Astrocyte (in vitro differentiated cells and primary cell): Measurements from ENCODE around the gene DCAF7. TPM values are rescaled to one million over a fixed set of nuclear protein-coding genes. Genes with fewer than 3 reads are reported as not detected.

Experiments
- DNase-seq: peaks from one replicate; pipeline ENCODE4 v3.0.0-alpha.2; 2010; ENCODE audit warnings: low read depth
- FAIRE-seq: peaks from 2 replicates; lab custom pipeline; 2011; peaks lifted over from hg19 to GRCh38; lab: Jason Lieb, UNC
- H2AFZ ChIP-seq: 2 replicates; pipeline ENCODE4 v1.6.0; 2012; ENCODE audit warnings: low read depth, low read length, inconsistent platforms
- H3K27ac ChIP-seq: 2 replicates; pipeline ENCODE4 v1.5.1; 2011; ENCODE audit warnings: low read depth, low read length, inconsistent platforms
- H3K27me3 ChIP-seq: 2 replicates; pipeline ENCODE4 v1.6.0; 2011; ENCODE audit warnings: low read length, inconsistent platforms; ENCODE audit not compliant: insufficient read depth
- H3K36me3 ChIP-seq: 2 replicates; pipeline ENCODE4 v1.5.1; 2011; ENCODE audit warnings: low read length, inconsistent platforms; ENCODE audit not compliant: insufficient read depth
- H3K4me1 ChIP-seq: 2 replicates; pipeline ENCODE4 v1.5.1; 2011; ENCODE audit warnings: low read length, inconsistent platforms; ENCODE audit not compliant: insufficient read depth
- H3K4me2 ChIP-seq: 2 replicates; pipeline ENCODE4 v1.6.0; 2012; ENCODE audit warnings: low read length, inconsistent platforms
- H3K4me3 ChIP-seq: 2 replicates; pipeline ENCODE4 v1.5.1; 2011; ENCODE audit warnings: low read depth, mild to moderate bottlenecking, low read length, inconsistent platforms; ENCODE audit not compliant: insufficient read depth
- H3K79me2 ChIP-seq: 2 replicates; pipeline ENCODE4 v1.6.0; 2012; ENCODE audit warnings: mild to moderate bottlenecking, low read length, inconsistent platforms; ENCODE audit not compliant: insufficient read depth
- H3K9ac ChIP-seq: 2 replicates; pipeline ENCODE4 v1.6.0; 2012; ENCODE audit warnings: mild to moderate bottlenecking, low read length, inconsistent platforms
- H3K9me3 ChIP-seq: 2 replicates; pipeline ENCODE4 v1.5.1; 2012; ENCODE audit warnings: low read depth, mild to moderate bottlenecking, low read length, inconsistent platforms; ENCODE audit not compliant: insufficient read depth
- H4K20me1 ChIP-seq: 2 replicates; pipeline ENCODE4 v1.6.0; 2012; ENCODE audit warnings: low read length, inconsistent platforms; ENCODE audit not compliant: insufficient read depth
- H3K27ac Mint-ChIP-seq: one replicate; pipeline ENCODE4 v1.8.0; 2021; ENCODE audit warnings: mild to moderate bottlenecking, mixed read lengths; ENCODE audit not compliant: unreplicated experiment
- H3K27me3 Mint-ChIP-seq: one replicate; pipeline ENCODE4 v1.8.0; 2021; ENCODE audit warnings: low read depth, mixed read lengths; ENCODE audit not compliant: unreplicated experiment
- H3K36me3 Mint-ChIP-seq: one replicate; pipeline ENCODE4 v1.8.0; 2021; ENCODE audit warnings: low read depth, mixed read lengths; ENCODE audit not compliant: unreplicated experiment
- H3K4me1 Mint-ChIP-seq: one replicate; pipeline ENCODE4 v1.8.0; 2021; ENCODE audit warnings: low read depth, mixed read lengths; ENCODE audit not compliant: unreplicated experiment
- H3K4me3 Mint-ChIP-seq: one replicate; pipeline ENCODE4 v1.8.0; 2021; ENCODE audit warnings: mild to moderate bottlenecking, moderate library complexity, mixed read lengths; ENCODE audit not compliant: unreplicated experiment
- H3K9me3 Mint-ChIP-seq: one replicate; pipeline ENCODE4 v1.8.0; 2021; ENCODE audit warnings: mild to moderate bottlenecking, mixed read lengths; ENCODE audit not compliant: unreplicated experiment
- EZH2 ChIP-seq: IDR thresholded peaks from 2 replicates; pipeline ENCODE4 v1.6.1; 2012; ENCODE audit warnings: mild to moderate bottlenecking, low read length, inconsistent platforms; ENCODE audit not compliant: insufficient read depth
- total RNA-seq: library from RNA; stranded (reverse); gene quantifications from 2 replicates; pipeline ENCODE4 v1.2.1, GENCODE V29; 2021
- TF ChIP-seq, protein P1 (sequence below): IDR thresholded peaks from 2 replicates; pipeline ENCODE4 v1.5.1; 2011; ENCODE audit warnings: low read depth, mild to moderate bottlenecking, inconsistent platforms, low read length, moderate library complexity; ENCODE audit not compliant: insufficient read depth

DCAF7 gene
- total RNA-seq, 1 donor from 2014 or later, result 84.2 TPM

DNA sequence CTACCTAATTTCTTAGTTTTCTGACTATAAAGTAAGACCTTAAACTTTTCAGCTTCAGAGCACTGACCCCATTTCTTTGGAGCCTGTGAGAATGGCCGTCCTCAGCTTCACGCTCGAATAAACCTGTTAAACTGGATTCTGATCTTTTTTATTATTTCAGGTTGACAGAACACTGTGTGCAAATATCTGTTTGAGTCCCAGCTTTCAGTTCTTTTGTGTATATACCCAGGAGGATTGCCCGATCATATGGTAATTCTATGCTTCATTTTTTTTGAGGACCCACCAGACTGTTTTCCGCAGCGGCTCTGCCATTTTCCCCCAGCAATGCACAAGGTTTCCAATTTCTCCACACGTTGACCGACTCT is 47.0 kb upstream of the DCAF7 start:
- no peak for DNase-seq
- Histone ChIP-seq H3K9me3 (peaks cover 7% of the 10 kb centered on the region), H3K27me3 (peaks cover 36% of the 10 kb centered on the region), H3K4me2 (no peak overlapping the region), H3K36me3 (no peaks in the 10 kb centered on the region), H3K9ac (no peak overlapping the region), H3K4me1 (no peaks in the 10 kb centered on the region), H3K79me2 (no peaks in the 10 kb centered on the region), H2AFZ (no peak overlapping the region), H4K20me1 (no peaks in the 10 kb centered on the region), H3K4me3 (no peak overlapping the region), H3K27ac (no peak overlapping the region)
- peaks cover 6% of the 10 kb centered on the region for H3K9me3 Mint-ChIP-seq
- peaks cover 55% of the 10 kb centered on the region for H3K27me3 Mint-ChIP-seq
- TF ChIP-seq, protein P1, sequence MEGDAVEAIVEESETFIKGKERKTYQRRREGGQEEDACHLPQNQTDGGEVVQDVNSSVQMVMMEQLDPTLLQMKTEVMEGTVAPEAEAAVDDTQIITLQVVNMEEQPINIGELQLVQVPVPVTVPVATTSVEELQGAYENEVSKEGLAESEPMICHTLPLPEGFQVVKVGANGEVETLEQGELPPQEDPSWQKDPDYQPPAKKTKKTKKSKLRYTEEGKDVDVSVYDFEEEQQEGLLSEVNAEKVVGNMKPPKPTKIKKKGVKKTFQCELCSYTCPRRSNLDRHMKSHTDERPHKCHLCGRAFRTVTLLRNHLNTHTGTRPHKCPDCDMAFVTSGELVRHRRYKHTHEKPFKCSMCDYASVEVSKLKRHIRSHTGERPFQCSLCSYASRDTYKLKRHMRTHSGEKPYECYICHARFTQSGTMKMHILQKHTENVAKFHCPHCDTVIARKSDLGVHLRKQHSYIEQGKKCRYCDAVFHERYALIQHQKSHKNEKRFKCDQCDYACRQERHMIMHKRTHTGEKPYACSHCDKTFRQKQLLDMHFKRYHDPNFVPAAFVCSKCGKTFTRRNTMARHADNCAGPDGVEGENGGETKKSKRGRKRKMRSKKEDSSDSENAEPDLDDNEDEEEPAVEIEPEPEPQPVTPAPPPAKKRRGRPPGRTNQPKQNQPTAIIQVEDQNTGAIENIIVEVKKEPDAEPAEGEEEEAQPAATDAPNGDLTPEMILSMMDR, result no peak
- no peak for TF ChIP-seq EZH2
- FAIRE-seq, result no peak
- no peak overlapping the region for H3K4me3 Mint-ChIP-seq
- H3K36me3 Mint-ChIP-seq, result peaks cover 2% of the 10 kb centered on the region
- no peak overlapping the region for H3K27ac Mint-ChIP-seq
- peaks cover 3% of the 10 kb centered on the region for H3K4me1 Mint-ChIP-seq

DNA sequence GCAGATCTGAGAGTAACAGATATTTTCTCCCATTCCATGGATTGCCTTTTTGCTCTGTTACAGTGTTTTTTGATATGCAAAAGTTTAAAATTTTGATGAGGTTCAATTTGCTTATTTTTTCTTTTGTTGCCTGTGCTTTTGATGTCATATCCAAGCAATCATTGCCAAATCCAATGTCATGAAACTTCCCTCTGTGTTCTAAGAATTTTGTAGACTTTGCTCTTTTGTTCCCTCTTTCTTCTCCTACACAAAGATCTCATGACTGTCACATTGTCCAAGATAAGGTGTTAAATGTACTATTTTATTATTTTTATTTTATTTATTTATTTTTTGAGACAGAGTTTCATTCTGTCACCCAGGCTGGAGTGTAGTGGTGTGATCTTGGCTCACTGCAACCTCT is 46.0 kb upstream of the DCAF7 start:
- Mint-ChIP-seq H3K36me3 (peaks cover 2% of the 10 kb centered on the region), H3K4me3 (no peak overlapping the region), H3K27me3 (peaks cover 60% of the 10 kb centered on the region), H3K4me1 (no peaks in the 10 kb centered on the region), H3K9me3 (peaks cover 9% of the 10 kb centered on the region), H3K27ac (no peak overlapping the region)
- H3K27ac ChIP-seq, result no peak overlapping the region
- peaks cover 38% of the 10 kb centered on the region for H3K27me3 ChIP-seq
- H3K9ac ChIP-seq, result no peak overlapping the region
- peaks cover 7% of the 10 kb centered on the region for H3K9me3 ChIP-seq
- no peak for FAIRE-seq
- H3K4me1 ChIP-seq, result no peaks in the 10 kb centered on the region
- no peak overlapping the region for H2AFZ ChIP-seq
- no peak overlapping the region for H3K4me2 ChIP-seq
- H4K20me1 ChIP-seq, result no peaks in the 10 kb centered on the region
- H3K79me2 ChIP-seq, result no peaks in the 10 kb centered on the region
- H3K4me3 ChIP-seq, result no peak overlapping the region
- H3K36me3 ChIP-seq, result no peaks in the 10 kb centered on the region
- TF ChIP-seq EZH2, result no peak
- TF ChIP-seq, protein P1, result no peak
- no peak for DNase-seq

DNA sequence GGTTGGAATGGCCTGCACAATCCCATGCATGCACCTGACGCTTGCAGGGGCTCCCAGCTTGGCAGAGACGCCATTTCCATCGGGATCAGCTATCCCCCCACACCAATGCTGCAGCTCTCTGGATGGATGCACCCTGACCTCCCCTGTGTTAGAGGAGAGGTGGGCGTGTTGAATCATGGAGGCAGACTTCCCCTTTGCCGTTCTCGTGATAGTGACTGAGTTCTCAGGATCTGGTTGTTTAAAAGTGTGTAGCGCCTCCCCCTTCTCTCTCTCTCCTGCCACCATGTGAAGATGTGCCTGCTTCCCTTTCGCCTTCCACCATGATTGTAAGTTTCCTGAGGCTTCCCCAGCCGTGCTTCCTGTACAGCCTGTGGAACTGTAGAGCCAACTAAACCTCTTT is 44.9 kb upstream of the DCAF7 start:
- H3K4me3 ChIP-seq, result no peak overlapping the region
- TF ChIP-seq, protein P1, result no peak
- no peak for TF ChIP-seq EZH2
- no peak overlapping the region for H3K4me2 ChIP-seq
- H3K4me1 ChIP-seq, result no peaks in the 10 kb centered on the region
- Mint-ChIP-seq H3K9me3 (peaks cover 11% of the 10 kb centered on the region), H3K27ac (no peak overlapping the region), H3K4me3 (no peak overlapping the region), H3K36me3 (peaks cover 2% of the 10 kb centered on the region), H3K4me1 (no peaks in the 10 kb centered on the region), H3K27me3 (peaks cover 65% of the 10 kb centered on the region)
- H3K9me3 ChIP-seq, result peaks cover 7% of the 10 kb centered on the region
- H3K27me3 ChIP-seq, result peaks cover 38% of the 10 kb centered on the region
- H3K9ac ChIP-seq, result no peak overlapping the region
- DNase-seq, result no peak
- no peak overlapping the region for H3K27ac ChIP-seq
- no peaks in the 10 kb centered on the region for H3K36me3 ChIP-seq
- H4K20me1 ChIP-seq, result no peaks in the 10 kb centered on the region
- no peaks in the 10 kb centered on the region for H3K79me2 ChIP-seq
- no peak overlapping the region for H2AFZ ChIP-seq
- no peak for FAIRE-seq
